ENCODE data around the gene GALNT1. TPM values are rescaled to one million over a fixed set of nuclear protein-coding genes. Genes with fewer than 3 reads are reported as not detected.

The GALNT1 gene
- total RNA-seq, 1 experiment from 2014 or later = 54.7 TPM

DNA sequence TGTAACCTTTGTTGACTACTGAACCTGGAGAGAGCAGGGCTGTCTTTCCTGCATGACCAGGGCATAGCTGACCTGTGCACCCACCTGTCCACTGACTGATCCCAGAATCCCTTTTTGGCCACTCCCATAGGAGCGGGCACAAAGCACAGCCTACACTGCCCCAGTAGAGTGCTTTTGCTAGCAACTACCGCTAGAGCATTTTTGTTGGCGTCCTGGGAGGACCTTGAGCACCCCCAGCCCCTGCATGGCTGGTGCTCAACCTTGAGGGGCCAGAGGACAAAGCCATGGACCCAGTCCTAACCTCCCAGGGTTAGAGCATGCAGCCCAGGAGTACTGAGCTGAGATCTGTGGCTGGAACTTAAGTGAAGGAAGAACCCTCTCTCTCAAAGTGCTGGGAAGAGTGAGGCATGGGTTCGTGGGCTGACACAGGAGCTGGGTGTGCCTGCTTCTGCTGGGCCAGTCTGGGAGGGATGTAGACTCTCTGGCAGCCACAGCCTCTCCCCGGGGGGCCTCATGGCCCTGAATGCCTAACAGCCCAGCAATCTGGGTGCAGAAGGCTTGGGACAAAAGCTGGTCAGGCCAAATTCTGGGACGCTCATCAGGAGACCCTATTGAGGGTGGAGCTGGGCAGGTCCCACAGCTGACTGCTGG lies 140.0 kb downstream of the GALNT1 start (continued):
- TF ChIP-seq ZNF274 (IDR thresholded peaks at IDR 0.05; ENCODE audit: low read depth, low read length) = no peak

DNA sequence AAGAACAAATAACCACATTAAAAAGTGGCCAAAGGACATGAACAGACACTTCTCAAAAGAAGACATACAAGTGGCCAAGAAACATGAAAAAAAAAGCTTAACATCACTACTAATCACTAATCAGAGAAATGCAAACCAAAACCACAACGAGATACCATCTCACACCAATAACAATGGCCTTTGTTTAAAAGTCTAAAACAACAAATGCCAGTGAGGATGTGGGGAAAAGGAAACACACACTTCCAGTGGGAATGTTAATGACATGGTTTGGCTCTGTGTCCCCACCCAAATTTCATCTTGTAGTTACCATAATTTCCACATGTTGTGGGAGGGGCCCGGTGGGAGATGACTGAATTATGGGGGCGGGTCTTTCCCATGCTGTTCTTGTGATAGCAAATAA lies 147.1 kb downstream of the GALNT1 start:
- H3K9me2 ChIP-seq (ENCODE audit: insufficient read depth) = no peaks in the 10 kb centered on the region
- ChIA-PET POLR2A (no interaction called here), RAD21 (ENCODE audit: low non-redundant PET in 1 of 2, low total read pairs in 2 of 2, uncharacterized antibody in 2 of 2, unreplicated experiment in 2 of 2) (no interaction called here), CTCF (no interaction called here)
- no peaks in the 10 kb centered on the region for H3K9me3 ChIP-seq (ENCODE audit: control insufficient read depth in 1 of 2, insufficient read depth in 1 of 2, low read depth in 1 of 2, low read length in 2 of 2)
- H3K36me3 ChIP-seq (ENCODE audit: control insufficient read depth in 1 of 2, insufficient read depth in 2 of 2, low read length in 2 of 2) = no peaks in the 10 kb centered on the region
- H3K4me2 ChIP-seq (ENCODE audit: low read length) = no peak overlapping the region
- no peak overlapping the region for H3K9ac ChIP-seq (ENCODE audit: low read length)
- TF ChIP-seq JUND (IDR thresholded peaks at IDR 0.05) (no peak), YY1 (IDR thresholded peaks at IDR 0.05; ENCODE audit: extremely low read depth, insufficient replicate concordance, low read depth, low read length) (no peak), SRF (IDR thresholded peaks at IDR 0.05; ENCODE audit: low read depth) (no peak), ZNF274 (IDR thresholded peaks at IDR 0.05; ENCODE audit: low read depth, low read length) (no peak), EGR1 (IDR thresholded peaks at IDR 0.05; ENCODE audit: low read depth) (no peak), CBX3 (IDR thresholded peaks at IDR 0.05; ENCODE audit: low read depth) (no peak), POLR2AphosphoS5 (IDR thresholded peaks at IDR 0.05; ENCODE audit: low read depth, low read length) (no peak), TCF7L2 (IDR thresholded peaks at IDR 0.05; ENCODE audit: borderline replicate concordance, extremely low read depth, insufficient read depth, insufficient read length) (no peak), EZH2phosphoT487 (IDR thresholded peaks at IDR 0.05; ENCODE audit: borderline replicate concordance) (no peak), ELF1 (IDR thresholded peaks at IDR 0.05; ENCODE audit: borderline replicate concordance, low read depth) (no peak), EZH2 (IDR thresholded peaks at IDR 0.05) (no peak), FOSL1 (IDR thresholded peaks at IDR 0.05; ENCODE audit: low read depth) (no peak), SIN3A (IDR thresholded peaks at IDR 0.05; ENCODE audit: low read depth) (no peak), ZFX (IDR thresholded peaks at IDR 0.05) (no peak), SP1 (IDR thresholded peaks at IDR 0.05; ENCODE audit: low read depth) (no peak)
- TF ChIP-seq, protein P1, sequence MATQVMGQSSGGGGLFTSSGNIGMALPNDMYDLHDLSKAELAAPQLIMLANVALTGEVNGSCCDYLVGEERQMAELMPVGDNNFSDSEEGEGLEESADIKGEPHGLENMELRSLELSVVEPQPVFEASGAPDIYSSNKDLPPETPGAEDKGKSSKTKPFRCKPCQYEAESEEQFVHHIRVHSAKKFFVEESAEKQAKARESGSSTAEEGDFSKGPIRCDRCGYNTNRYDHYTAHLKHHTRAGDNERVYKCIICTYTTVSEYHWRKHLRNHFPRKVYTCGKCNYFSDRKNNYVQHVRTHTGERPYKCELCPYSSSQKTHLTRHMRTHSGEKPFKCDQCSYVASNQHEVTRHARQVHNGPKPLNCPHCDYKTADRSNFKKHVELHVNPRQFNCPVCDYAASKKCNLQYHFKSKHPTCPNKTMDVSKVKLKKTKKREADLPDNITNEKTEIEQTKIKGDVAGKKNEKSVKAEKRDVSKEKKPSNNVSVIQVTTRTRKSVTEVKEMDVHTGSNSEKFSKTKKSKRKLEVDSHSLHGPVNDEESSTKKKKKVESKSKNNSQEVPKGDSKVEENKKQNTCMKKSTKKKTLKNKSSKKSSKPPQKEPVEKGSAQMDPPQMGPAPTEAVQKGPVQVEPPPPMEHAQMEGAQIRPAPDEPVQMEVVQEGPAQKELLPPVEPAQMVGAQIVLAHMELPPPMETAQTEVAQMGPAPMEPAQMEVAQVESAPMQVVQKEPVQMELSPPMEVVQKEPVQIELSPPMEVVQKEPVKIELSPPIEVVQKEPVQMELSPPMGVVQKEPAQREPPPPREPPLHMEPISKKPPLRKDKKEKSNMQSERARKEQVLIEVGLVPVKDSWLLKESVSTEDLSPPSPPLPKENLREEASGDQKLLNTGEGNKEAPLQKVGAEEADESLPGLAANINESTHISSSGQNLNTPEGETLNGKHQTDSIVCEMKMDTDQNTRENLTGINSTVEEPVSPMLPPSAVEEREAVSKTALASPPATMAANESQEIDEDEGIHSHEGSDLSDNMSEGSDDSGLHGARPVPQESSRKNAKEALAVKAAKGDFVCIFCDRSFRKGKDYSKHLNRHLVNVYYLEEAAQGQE (IDR thresholded peaks at IDR 0.05; ENCODE audit: low read depth) = no peak
- ATAC-seq (no peak), DNase-seq (ENCODE audit: low read depth, low spot score) (no peak)
- no peaks in the 10 kb centered on the region for H3K27me3 ChIP-seq (ENCODE audit: insufficient read depth, low read length)
- no peak overlapping the region for H2AFZ ChIP-seq (ENCODE audit: low read depth, low read length, poor library complexity, severe bottlenecking)
- H4K20me1 ChIP-seq (ENCODE audit: insufficient read depth) = no peaks in the 10 kb centered on the region
- intact Hi-C loops (cut with micrococcal nuclease) = loop anchor here (10.0 kb wide), 1 partner anchor 56 kb away; no protein-coding TSS in a partner anchor
- no TSS peak for BruUV-seq (replicated peaks)
- no peak overlapping the region for H3K27ac ChIP-seq (ENCODE audit: low read depth, low read length)
- H3K4me1 ChIP-seq (ENCODE audit: control insufficient read depth in 1 of 2, insufficient read depth in 2 of 2, low read length in 2 of 2) = no peaks in the 10 kb centered on the region
- no peak overlapping the region for H3K4me3 ChIP-seq (replicated peaks in 1 of 2; ENCODE audit: low read depth in 1 of 2, low read length in 2 of 2)
- no peaks in the 10 kb centered on the region for H3K79me2 ChIP-seq (ENCODE audit: insufficient read depth, low read length)
